SU-DHL-6 (cell line): Measurements from ENCODE around the gene CIB4.

Experiments
- H2AFZ ChIP-seq: fragments of 200-600 bp; sonication (generic); 2 replicates; pipeline ENCODE4 v1.6.1; 2014; ENCODE audit warnings: low read depth, mild to moderate bottlenecking, moderate library complexity, mixed read lengths, antibody characterized with exemption, low read length; ENCODE audit not compliant: severe bottlenecking
- H3F3A ChIP-seq: fragments of 200-600 bp; shearing (Covaris generic); 2 replicates; pipeline ENCODE4 v1.6.0; 2016; ENCODE audit warnings: antibody characterized with exemption, mild to moderate bottlenecking; ENCODE audit not compliant: insufficient read depth
- H3K27ac ChIP-seq: fragments of 200-600 bp; sonication (generic); 2 replicates; pipeline ENCODE4 v1.5.1; 2016; ENCODE audit warnings: low read depth, mild to moderate bottlenecking, low read length, moderate library complexity, mixed read lengths
- H3K27me3 ChIP-seq: fragments of 200-600 bp; sonication (generic), shearing (Covaris generic); 2 replicates; pipeline ENCODE4 v1.6.0; 2014; ENCODE audit warnings: mild to moderate bottlenecking, low read length
- H3K36me3 ChIP-seq: fragments of 200-600 bp; sonication (generic); 2 replicates; pipeline ENCODE4 v1.6.1; 2014; ENCODE audit warnings: mild to moderate bottlenecking, low read length, mixed read lengths
- H3K4me2 ChIP-seq: fragments of 300-600, 200-600 bp; shearing (Covaris generic), sonication (generic); 2 replicates; pipeline ENCODE4 v1.6.0; 2014; ENCODE audit warnings: low read length, low read depth, mild to moderate bottlenecking; ENCODE audit not compliant: poor library complexity, severe bottlenecking
- H3K4me3 ChIP-seq: fragments of 200-600 bp; sonication (generic); 2 replicates; pipeline ENCODE4 v1.5.1; 2014; ENCODE audit warnings: antibody characterized with exemption, low read length, mild to moderate bottlenecking, mixed read lengths; ENCODE audit not compliant: insufficient read depth, poor library complexity, severe bottlenecking
- H3K79me2 ChIP-seq: fragments of 200-600 bp; sonication (generic); 2 replicates; pipeline ENCODE4 v1.6.1; 2014; ENCODE audit warnings: mild to moderate bottlenecking, low read length, moderate library complexity; ENCODE audit not compliant: insufficient read depth
- H3K9ac ChIP-seq: fragments of 200-600 bp; sonication (generic); 2 replicates; pipeline ENCODE4 v1.7.0; 2014; ENCODE audit warnings: mild to moderate bottlenecking, low read length
- H3K9me2 ChIP-seq: fragments of 200-600 bp; sonication (generic); replicated peaks from 2 replicates; pipeline ENCODE4 v1.6.1; 2014; ENCODE audit warnings: low read length; ENCODE audit not compliant: insufficient read depth
- H3K9me3 ChIP-seq: fragments of 200-600 bp; sonication (generic); 2 replicates; pipeline ENCODE4 v1.6.1; 2014; ENCODE audit warnings: low read length, mixed read lengths; ENCODE audit not compliant: insufficient read depth
- H4K20me1 ChIP-seq: fragments of 200-600 bp; sonication (generic); 2 replicates; pipeline ENCODE4 v1.6.1; 2014; ENCODE audit warnings: low read depth, mild to moderate bottlenecking, antibody characterized with exemption, low read length, moderate library complexity, mixed read lengths
- CTCF ChIP-seq: fragments of 200-600 bp; sonication (generic); IDR thresholded peaks from one replicate; pipeline ENCODE4 v1.5.1; 2017; ENCODE audit warnings: antibody characterized with exemption, mild to moderate bottlenecking, low read length, moderate library complexity; ENCODE audit not compliant: insufficient read depth, poor library complexity, severe bottlenecking
- EZH2phosphoT487 ChIP-seq: fragments of 200-600 bp; sonication (generic), shearing (Covaris generic); conservative IDR thresholded peaks from 2 replicates; pipeline ENCODE4 v1.6.1; 2018; ENCODE audit warnings: mild to moderate bottlenecking, antibody characterized with exemption, low read length, moderate library complexity, mixed read lengths

The CIB4 gene

GRCh38 chr2:26640781-26641564 lies at the start of gene CIB4:
CIB4 (minus strand) TSS chr2:26641366; CDS start chr2:26641314, 52 bp downstream.
- H3K4me3 ChIP-seq, result no peak within 1 kb of the TSS
- H3K9ac ChIP-seq, result no peak within 1 kb of the TSS
- H3K9me3 ChIP-seq, result no peaks in the 10 kb centered on the region
- H3K79me2 ChIP-seq, result no peaks in the 10 kb centered on the region
- no peak within 1 kb of the TSS for H3K27ac ChIP-seq
- TF ChIP-seq EZH2phosphoT487, result no peak
- TF ChIP-seq CTCF, result no peak
- no peaks in the 10 kb centered on the region for H3K36me3 ChIP-seq
- H3F3A ChIP-seq, result no peaks in the 10 kb centered on the region
- no peak within 1 kb of the TSS for H2AFZ ChIP-seq
- H4K20me1 ChIP-seq, result no peaks in the 10 kb centered on the region
- H3K9me2 ChIP-seq, result no peaks in the 10 kb centered on the region
- H3K27me3 ChIP-seq, result no peaks in the 10 kb centered on the region
- H3K4me2 ChIP-seq, result no peak within 1 kb of the TSS

DNA sequence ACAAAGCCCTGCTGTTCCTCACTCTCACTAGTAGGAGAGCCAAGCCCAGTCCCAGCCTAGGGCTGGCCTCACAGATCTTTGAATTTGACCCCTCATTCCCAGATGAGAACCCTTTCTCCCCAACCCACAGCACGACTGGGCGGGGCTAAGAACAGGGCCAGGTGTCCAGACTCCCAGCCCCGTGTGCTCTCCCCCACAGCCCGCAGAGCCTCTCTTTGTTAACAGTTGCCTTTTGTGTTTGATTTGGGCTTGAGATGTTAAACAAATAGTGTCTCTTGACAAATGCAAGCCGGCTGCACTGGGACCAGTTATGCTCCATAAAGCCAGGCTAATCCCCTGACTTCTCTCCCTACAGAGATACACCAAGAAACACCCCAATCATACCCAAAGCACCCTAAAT lies 46.6 kb upstream of the CIB4 start:
- H3K9me2 ChIP-seq, result no peaks in the 10 kb centered on the region
- no peak overlapping the region for H3K27ac ChIP-seq
- no peak overlapping the region for H3K4me3 ChIP-seq
- H3K9ac ChIP-seq, result no peak overlapping the region
- no peak for TF ChIP-seq CTCF
- no peak for TF ChIP-seq EZH2phosphoT487
- H3K27me3 ChIP-seq, result no peaks in the 10 kb centered on the region
- H3F3A ChIP-seq, result no peaks in the 10 kb centered on the region
- no peak overlapping the region for H2AFZ ChIP-seq
- H4K20me1 ChIP-seq, result no peaks in the 10 kb centered on the region
- H3K4me2 ChIP-seq, result no peak overlapping the region
- H3K79me2 ChIP-seq, result no peaks in the 10 kb centered on the region
- no peaks in the 10 kb centered on the region for H3K9me3 ChIP-seq
- no peaks in the 10 kb centered on the region for H3K36me3 ChIP-seq

DNA sequence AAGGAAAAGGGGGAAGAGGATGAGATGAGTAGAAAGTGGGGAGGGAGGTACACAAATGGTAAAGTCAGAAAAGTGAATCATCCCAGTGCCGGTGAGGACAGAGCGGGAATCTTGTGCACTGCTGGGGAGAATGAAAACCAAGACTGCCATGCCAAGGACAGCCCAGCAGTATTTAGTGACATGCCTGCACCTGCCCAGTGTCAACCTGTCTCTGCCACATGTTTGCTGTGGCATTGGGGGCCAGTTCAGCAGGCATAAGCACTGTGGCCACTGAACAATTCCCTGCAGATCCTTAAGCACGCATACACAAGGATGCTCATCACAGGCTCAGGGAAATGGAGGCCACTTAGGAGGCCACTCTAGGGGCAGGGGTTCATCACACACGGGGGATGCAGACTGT lies 46.2 kb upstream of the CIB4 start:
- TF ChIP-seq CTCF (no peak), EZH2phosphoT487 (no peak)
- Histone ChIP-seq H3K79me2 (no peaks in the 10 kb centered on the region), H3K4me2 (no peak overlapping the region), H4K20me1 (no peaks in the 10 kb centered on the region), H3K4me3 (no peak overlapping the region), H3K36me3 (no peaks in the 10 kb centered on the region), H3K27ac (no peak overlapping the region), H3K9ac (no peak overlapping the region), H3K9me3 (no peaks in the 10 kb centered on the region), H3F3A (no peaks in the 10 kb centered on the region), H3K9me2 (no peaks in the 10 kb centered on the region), H2AFZ (no peak overlapping the region), H3K27me3 (no peaks in the 10 kb centered on the region)
